Measurements from ENCODE around the gene EIF4E1B. TPM values are rescaled to one million over a fixed set of nuclear protein-coding genes. Genes with fewer than 3 reads are reported as not detected.

The EIF4E1B gene
- total RNA-seq, 4 donors from 2014 or later: not detected

- H3K9me3 ChIP-seq: no peaks in the 10 kb centered on the region
- intact Hi-C loops (cut with DNase I; ENCODE audit: low total_unique reads): no loop called here
Observed at GRCh38 chr5:176624142-176624541, 6.3 kb upstream of the EIF4E1B start.

GRCh38 chr5:176624938-176625337 lies 5.5 kb upstream of the EIF4E1B start:
- peaks cover 21 to 40% (median 30%) of the 10 kb centered on the region in 3 donors for H3K27me3 ChIP-seq

More at GRCh38 chr5:176624142-176624541, 6.3 kb upstream of the EIF4E1B start:
- Histone ChIP-seq H3K4me3 (no peak overlapping the region), H3K27me3 (peaks cover 21 to 40% (median 30%) of the 10 kb centered on the region in 3 donors), H3K27ac (no peak overlapping the region), H3K36me3 (no peaks in the 10 kb centered on the region), H3K4me1 (peaks cover 26 to 27% of the 10 kb centered on the region in 2 donors)
- in situ Hi-C loops (cut with MboI; ENCODE audit: low sequenced_read_pairs in 4 of 4): no loop called here
- DNase-seq (no peak), ATAC-seq (no peak)
- TF ChIP-seq CTCF (IDR thresholded peaks at IDR 0.05 in 4 of 5, conservative IDR thresholded peaks at IDR 0.05 in 1 of 5): no peak
- TF ChIP-seq POLR2A (IDR thresholded peaks at IDR 0.05): no peak

GRCh38 chr5:176625512-176625911 lies 5.0 kb upstream of the EIF4E1B start:
- H3K27me3 ChIP-seq: peaks cover 18 to 37% (median 24%) of the 10 kb centered on the region in 3 donors
- ATAC-seq: no peak
- DNase-seq: no peak
- no peaks in the 10 kb centered on the region for H3K9me3 ChIP-seq
- in situ Hi-C loops (cut with MboI; ENCODE audit: low sequenced_read_pairs in 4 of 4) (no loop called here), intact Hi-C loops (cut with DNase I; ENCODE audit: low total_unique reads) (no loop called here)
- no peak overlapping the region for H3K27ac ChIP-seq
- no peaks in the 10 kb centered on the region for H3K36me3 ChIP-seq
- peaks cover 16 to 22% of the 10 kb centered on the region in 2 donors for H3K4me1 ChIP-seq
- H3K4me3 ChIP-seq: no peak overlapping the region
- no peak for TF ChIP-seq CTCF (IDR thresholded peaks at IDR 0.05 in 4 of 5, conservative IDR thresholded peaks at IDR 0.05 in 1 of 5)
- no peak for TF ChIP-seq POLR2A (IDR thresholded peaks at IDR 0.05)

More at GRCh38 chr5:176624938-176625337, 5.5 kb upstream of the EIF4E1B start:
- intact Hi-C loops (cut with DNase I; ENCODE audit: low total_unique reads) (no loop called here), in situ Hi-C loops (cut with MboI; ENCODE audit: low sequenced_read_pairs in 4 of 4) (no loop called here)
- Histone ChIP-seq H3K4me3 (no peak overlapping the region), H3K27ac (no peak overlapping the region), H3K4me1 (peaks cover 21 to 26% of the 10 kb centered on the region in 2 donors), H3K9me3 (no peaks in the 10 kb centered on the region), H3K36me3 (no peaks in the 10 kb centered on the region)
- ATAC-seq: no peak
- no peak for DNase-seq
- TF ChIP-seq POLR2A (IDR thresholded peaks at IDR 0.05): no peak
- no peak for TF ChIP-seq CTCF (IDR thresholded peaks at IDR 0.05 in 4 of 5, conservative IDR thresholded peaks at IDR 0.05 in 1 of 5)

- DNase-seq (no peak), ATAC-seq (no peak)
- Histone ChIP-seq H3K9me3 (no peaks in the 10 kb centered on the region), H3K27ac (no peak overlapping the region), H3K27me3 (peaks cover 17 to 30% (median 18%) of the 10 kb centered on the region in 3 donors), H3K36me3 (no peaks in the 10 kb centered on the region), H3K4me3 (no peak overlapping the region), H3K4me1 (peaks cover 9 to 16% of the 10 kb centered on the region in 2 donors)
- intact Hi-C loops (cut with DNase I; ENCODE audit: low total_unique reads): no loop called here
- TF ChIP-seq CTCF (IDR thresholded peaks at IDR 0.05 in 4 of 5, conservative IDR thresholded peaks at IDR 0.05 in 1 of 5) (no peak), POLR2A (IDR thresholded peaks at IDR 0.05) (no peak)
- in situ Hi-C loops (cut with MboI; ENCODE audit: low sequenced_read_pairs in 4 of 4): no loop called here
Observed at GRCh38 chr5:176625966-176626875, 4.3 kb upstream of the EIF4E1B start.
